Choroid plexus epithelial cell (primary cell): ENCODE results near the gene MMAA.
"Not testable (repeated sequence)": the region's sequence is repeated elsewhere in the genome, so short reads cannot be mapped to it uniquely, and the experiment has no call there.

Source experiments
- DNase-seq: peaks from one replicate; pipeline ENCODE4 v3.0.0-alpha.2; 2010; ENCODE audit warnings: low read depth
- H3K4me3 ChIP-seq: 2 replicates; pipeline ENCODE4 v1.5.1; 2011; ENCODE audit warnings: low read depth, mild to moderate bottlenecking, control low read depth, low read length, moderate library complexity
- CTCF ChIP-seq: conservative IDR thresholded peaks from 2 replicates; pipeline ENCODE4 v1.5.1; 2011; ENCODE audit warnings: low read depth, mild to moderate bottlenecking, control low read depth, inconsistent platforms, low read length, moderate library complexity

Gene MMAA

GRCh38 chr4:145690610-145691009, 71.4 kb downstream of the MMAA start:
- no peak for TF ChIP-seq CTCF
- H3K4me3 ChIP-seq = no peak overlapping the region
- DNase-seq = no peak

- not testable (repeated sequence) for H3K4me3 ChIP-seq, DNase-seq
Measured at GRCh38 chr4:145691416-145691815, 72.2 kb downstream of the MMAA start.

- no peak for TF ChIP-seq CTCF
- H3K4me3 ChIP-seq = no peak overlapping the region
- no peak for DNase-seq
Measured at GRCh38 chr4:145694929-145695328, 75.7 kb downstream of the MMAA start.

GRCh38 chr4:145697332-145697731, 78.1 kb downstream of the MMAA start:
- H3K4me3 ChIP-seq = no peak overlapping the region
- TF ChIP-seq CTCF = no peak
- DNase-seq = no peak

GRCh38 chr4:145698507-145698906, 79.3 kb downstream of the MMAA start:
- no peak overlapping the region for H3K4me3 ChIP-seq
- DNase-seq = no peak
- TF ChIP-seq CTCF = no peak

GRCh38 chr4:145703850-145704497, 84.8 kb downstream of the MMAA start:
- no peak overlapping the region for H3K4me3 ChIP-seq
- no peak for DNase-seq
- no peak for TF ChIP-seq CTCF

- DNase-seq = no peak
- no peak for TF ChIP-seq CTCF
Measured at GRCh38 chr4:145709336-145709735, 90.2 kb downstream of the MMAA start.

More at GRCh38 chr4:145709336-145709735, 90.2 kb downstream of the MMAA start:
- no peak overlapping the region for H3K4me3 ChIP-seq
